CD4-positive, alpha-beta T cell (primary cell): ENCODE measurements around the gene ZNF778. TPM values are rescaled to one million over a fixed set of nuclear protein-coding genes. Genes with fewer than 3 reads are reported as not detected.
A peak's percentile ranks its signal among the peaks of the same experiment; 100 is the strongest.

Experiments
- ATAC-seq: fragments of 200-7000 bp; cut with Tn5 transposase; one replicate; pipeline ENCODE4 v1.10.0; 2022; ENCODE audit warnings: mild to moderate bottlenecking; ENCODE audit not compliant: poor library complexity
- CTCF ChIA-PET: fragments of 350-600 bp; sonication (Branson Sonifier 250); formaldehyde crosslinking; loops from one replicate; lab custom pipeline; 2021; ENCODE audit warnings: antibody characterized with exemption, inconsistent platforms; lab: Charles Lee
- POLR2A ChIA-PET: fragments of 350-600 bp; sonication (Branson Sonifier 250); formaldehyde crosslinking; loops from one replicate; lab custom pipeline; 2021; ENCODE audit warnings: antibody characterized with exemption, inconsistent platforms; lab: Charles Lee
- DNase-seq, 14 experiments: peaks; one replicate each; pipeline ENCODE4 v3.0.0-alpha.2; 2013 to 2020; ENCODE audit warnings: mixed read lengths in 2 of 14
- H3K27ac ChIP-seq, 2 donors: one replicate each; pipeline versions ENCODE4 v1.5.1 to v1.7.0; 2013; ENCODE audit warnings: low read length in 2 of 2, low read depth in 1 of 2, mild to moderate bottlenecking in 1 of 2
- H3K27me3 ChIP-seq, 2 experiments: 1 replicate in 1 of 2; 2 replicates in 1 of 2; pipeline versions ENCODE4 v1.6.1 to v1.7.0; 2013; ENCODE audit warnings: low read length in 2 of 2, control low read depth in 1 of 2, mild to moderate bottlenecking in 1 of 2, moderate library complexity in 1 of 2; ENCODE audit not compliant: insufficient read depth in 2 of 2, control insufficient read depth in 1 of 2
- H3K36me3 ChIP-seq: one replicate; pipeline ENCODE4 v1.6.1; 2013; ENCODE audit warnings: low read length, control low read depth; ENCODE audit not compliant: insufficient read depth
- H3K4me1 ChIP-seq: one replicate; pipeline ENCODE4 v1.6.1; 2013; ENCODE audit warnings: low read length, control low read depth; ENCODE audit not compliant: insufficient read depth
- H3K4me3 ChIP-seq: one replicate; pipeline ENCODE4 v1.5.1; 2013; ENCODE audit warnings: mild to moderate bottlenecking, low read length, moderate library complexity
- H3K9me3 ChIP-seq, 2 experiments: 1 replicate in 1 of 2; 2 replicates in 1 of 2; pipeline versions ENCODE4 v1.6.1 to v1.7.0; 2013; ENCODE audit warnings: low read length in 2 of 2, mild to moderate bottlenecking in 2 of 2, control low read depth in 1 of 2, moderate library complexity in 1 of 2; ENCODE audit not compliant: control insufficient read depth in 1 of 2, insufficient read depth in 1 of 2
- H3K27ac Mint-ChIP-seq: one replicate; pipeline ENCODE4 v1.8.0; 2020; ENCODE audit warnings: mixed read lengths
- H3K27me3 Mint-ChIP-seq: one replicate; pipeline ENCODE4 v1.8.0; 2021; ENCODE audit warnings: mixed read lengths
- H3K36me3 Mint-ChIP-seq: one replicate; pipeline ENCODE4 v1.8.0; 2021; ENCODE audit warnings: low read depth, mixed read lengths
- H3K4me1 Mint-ChIP-seq: one replicate; pipeline ENCODE4 v1.8.0; 2021; ENCODE audit warnings: low read depth, mixed read lengths
- H3K4me3 Mint-ChIP-seq: one replicate; pipeline ENCODE4 v1.8.0; 2020; ENCODE audit warnings: mild to moderate bottlenecking, mixed read lengths
- H3K9me3 Mint-ChIP-seq: one replicate; pipeline ENCODE4 v1.8.0; 2020; ENCODE audit warnings: mixed read lengths
- CTCF ChIP-seq: fragments of 200-600 bp; IDR thresholded peaks from one replicate; pipeline ENCODE4 v1.8.0; 2022; ENCODE audit warnings: antibody characterized with exemption, mild to moderate bottlenecking
- intact Hi-C, 2 experiments: fragments of 100-400 bp; cut with DNase I in 1 of 2; cut with micrococcal nuclease in 1 of 2; formaldehyde crosslinking; loops; one replicate each; pipeline versions ENCODE4 v1.15.1 to v1.9.0; 2023 to 2025; cut with DNase I, micrococcal nuclease
- total RNA-seq, 174 experiments: library from RNA in 2 of 174; stranded (reverse) in 2 of 174; gene quantifications; one replicate each; pipeline ENCODE4 v1.2.3 and lab custom pipeline; 2021 to 2026

ZNF778 gene
- total RNA-seq, 2 experiments from 2014 or later = 4.0 to 6.7 TPM

- H3K4me1 Mint-ChIP-seq = peaks cover 15% of the 10 kb centered on the region
- CTCF ChIA-PET = no interaction called here
These were observed 18.0 kb upstream of the ZNF778 start for GRCh38 chr16:89199241-89200123.

GRCh38 chr16:89200124-89200849, 17.2 kb upstream of the ZNF778 start, which contains the start of gene SLC22A31:
SLC22A31 (minus strand) TSS chr16:89200537; CDS start chr16:89200501, 36 bp downstream.
- H3K36me3 ChIP-seq = no peaks in the 10 kb centered on the region
- Mint-ChIP-seq H3K27me3 (peaks cover 47% of the 10 kb centered on the region), H3K4me1 (peaks cover 15% of the 10 kb centered on the region), H3K36me3 (no peaks in the 10 kb centered on the region), H3K9me3 (no peaks in the 10 kb centered on the region), H3K27ac (no peak within 1 kb of the TSS), H3K4me3 (peak within 1 kb of the TSS; percentile 54)
- no peak within 1 kb of the TSS for H3K27ac ChIP-seq
- ChIA-PET POLR2A (no interaction called here), CTCF (no interaction called here)
- DNase-seq (peak in 1 of 14 experiments; percentile 8), ATAC-seq (no peak)
- H3K4me1 ChIP-seq = peaks cover 20% of the 10 kb centered on the region
- H3K4me3 ChIP-seq = no peak within 1 kb of the TSS
- no peak for TF ChIP-seq CTCF
- peaks cover 0 to 20% of the 10 kb centered on the region in 2 experiments for H3K9me3 ChIP-seq
- intact Hi-C loops = no loop called here
- peaks cover 28 to 49% of the 10 kb centered on the region in 2 experiments for H3K27me3 ChIP-seq

More at GRCh38 chr16:89199241-89200123, 18.0 kb upstream of the ZNF778 start:
- H3K27ac ChIP-seq = no peak overlapping the region
- no peak overlapping the region for H3K4me3 ChIP-seq
- Mint-ChIP-seq H3K36me3 (no peaks in the 10 kb centered on the region), H3K27ac (no peak overlapping the region), H3K27me3 (peaks cover 41% of the 10 kb centered on the region), H3K9me3 (no peaks in the 10 kb centered on the region), H3K4me3 (peak overlapping the region; percentile 30)
- intact Hi-C loops = no loop called here
- peaks cover 20% of the 10 kb centered on the region for H3K4me1 ChIP-seq
- no peaks in the 10 kb centered on the region for H3K36me3 ChIP-seq
- TF ChIP-seq CTCF = no peak
- H3K9me3 ChIP-seq = peaks cover 0 to 20% of the 10 kb centered on the region in 2 experiments
- ATAC-seq = no peak
- peaks cover 26 to 44% of the 10 kb centered on the region in 2 experiments for H3K27me3 ChIP-seq
- POLR2A ChIA-PET = no interaction called here
- peak in 1 of 14 experiments; percentile 37 for DNase-seq

- H3K27ac ChIP-seq = no peak overlapping the region
- ATAC-seq (peak; percentile 3), DNase-seq (peak in 1 of 14 experiments; percentile 29)
- TF ChIP-seq CTCF = no peak
- peaks cover 28 to 49% of the 10 kb centered on the region in 2 experiments for H3K27me3 ChIP-seq
- intact Hi-C loops = no loop called here
- peaks cover 0 to 20% of the 10 kb centered on the region in 2 experiments for H3K9me3 ChIP-seq
- Mint-ChIP-seq H3K36me3 (no peaks in the 10 kb centered on the region), H3K27ac (no peak overlapping the region), H3K4me3 (peak overlapping the region; percentile 54), H3K4me1 (peaks cover 15% of the 10 kb centered on the region), H3K9me3 (no peaks in the 10 kb centered on the region), H3K27me3 (peaks cover 47% of the 10 kb centered on the region)
- no peak overlapping the region for H3K4me3 ChIP-seq
- ChIA-PET CTCF (no interaction called here), POLR2A (no interaction called here)
- peaks cover 20% of the 10 kb centered on the region for H3K4me1 ChIP-seq
- H3K36me3 ChIP-seq = no peaks in the 10 kb centered on the region
These were observed 16.6 kb upstream of the ZNF778 start for GRCh38 chr16:89200850-89201411.
